ENCODE results near the gene PSME2. TPM values are rescaled to one million over a fixed set of nuclear protein-coding genes. Genes with fewer than 3 reads are reported as not detected.

The PSME2 gene
- total and polyA plus RNA-seq, 2 of the 13 experiments (the other 11 are each of a cell fraction or from before 2014, with no cell fraction given) = 332 to 716 TPM

GRCh38 chr14:24135584-24135833, 10.9 kb downstream of the PSME2 start (continued):
- TF ChIP-seq, protein P1, sequence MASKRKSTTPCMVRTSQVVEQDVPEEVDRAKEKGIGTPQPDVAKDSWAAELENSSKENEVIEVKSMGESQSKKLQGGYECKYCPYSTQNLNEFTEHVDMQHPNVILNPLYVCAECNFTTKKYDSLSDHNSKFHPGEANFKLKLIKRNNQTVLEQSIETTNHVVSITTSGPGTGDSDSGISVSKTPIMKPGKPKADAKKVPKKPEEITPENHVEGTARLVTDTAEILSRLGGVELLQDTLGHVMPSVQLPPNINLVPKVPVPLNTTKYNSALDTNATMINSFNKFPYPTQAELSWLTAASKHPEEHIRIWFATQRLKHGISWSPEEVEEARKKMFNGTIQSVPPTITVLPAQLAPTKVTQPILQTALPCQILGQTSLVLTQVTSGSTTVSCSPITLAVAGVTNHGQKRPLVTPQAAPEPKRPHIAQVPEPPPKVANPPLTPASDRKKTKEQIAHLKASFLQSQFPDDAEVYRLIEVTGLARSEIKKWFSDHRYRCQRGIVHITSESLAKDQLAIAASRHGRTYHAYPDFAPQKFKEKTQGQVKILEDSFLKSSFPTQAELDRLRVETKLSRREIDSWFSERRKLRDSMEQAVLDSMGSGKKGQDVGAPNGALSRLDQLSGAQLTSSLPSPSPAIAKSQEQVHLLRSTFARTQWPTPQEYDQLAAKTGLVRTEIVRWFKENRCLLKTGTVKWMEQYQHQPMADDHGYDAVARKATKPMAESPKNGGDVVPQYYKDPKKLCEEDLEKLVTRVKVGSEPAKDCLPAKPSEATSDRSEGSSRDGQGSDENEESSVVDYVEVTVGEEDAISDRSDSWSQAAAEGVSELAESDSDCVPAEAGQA (IDR thresholded peaks at IDR 0.05; ENCODE audit: low read depth) = no peak
- TF ChIP-seq, protein P1 (CRISPR knock-in tag; IDR thresholded peaks at IDR 0.05; ENCODE audit: borderline replicate concordance) = no peak
- TF ChIP-seq GATAD1 (CRISPR knock-in tag; IDR thresholded peaks at IDR 0.05) (no peak; the same call in 1 of the 2 replicates), ZBTB20 (CRISPR knock-in tag; IDR thresholded peaks at IDR 0.05; ENCODE audit: borderline replicate concordance, low read depth) (peak; percentile 51; the same call in 1 of the 2 replicates), E2F1 (CRISPR knock-in tag; IDR thresholded peaks at IDR 0.05) (0 out of 2 replicates have a peak, but pooled peaks have one; percentile 2), CREB1 (IDR thresholded peaks at IDR 0.05) (no peak), CREB1 (CRISPR knock-in tag; IDR thresholded peaks at IDR 0.05) (no peak), ZNF382 (CRISPR knock-in tag; IDR thresholded peaks at IDR 0.05; ENCODE audit: borderline replicate concordance) (no peak), FOXC1 (CRISPR knock-in tag; IDR thresholded peaks at IDR 0.05; ENCODE audit: borderline replicate concordance) (no peak), ARNT2 (CRISPR knock-in tag; IDR thresholded peaks at IDR 0.05; ENCODE audit: low read depth) (no peak), ZNF569 (CRISPR knock-in tag; IDR thresholded peaks at IDR 0.05; ENCODE audit: borderline replicate concordance) (peak; percentile 43; the same call in 1 of the 2 replicates), CEBPB (IDR thresholded peaks at IDR 0.05; ENCODE audit: borderline replicate concordance, low read depth, low read length) (no peak), ZBTB26 (CRISPR knock-in tag; IDR thresholded peaks at IDR 0.05; ENCODE audit: borderline replicate concordance) (no peak), SYNCRIP (IDR thresholded peaks at IDR 0.05; ENCODE audit: insufficient read depth, low read depth, low read length) (no peak), MED1 (CRISPR knock-in tag; IDR thresholded peaks at IDR 0.05) (no peak)
- TF ChIP-seq, protein P2, sequence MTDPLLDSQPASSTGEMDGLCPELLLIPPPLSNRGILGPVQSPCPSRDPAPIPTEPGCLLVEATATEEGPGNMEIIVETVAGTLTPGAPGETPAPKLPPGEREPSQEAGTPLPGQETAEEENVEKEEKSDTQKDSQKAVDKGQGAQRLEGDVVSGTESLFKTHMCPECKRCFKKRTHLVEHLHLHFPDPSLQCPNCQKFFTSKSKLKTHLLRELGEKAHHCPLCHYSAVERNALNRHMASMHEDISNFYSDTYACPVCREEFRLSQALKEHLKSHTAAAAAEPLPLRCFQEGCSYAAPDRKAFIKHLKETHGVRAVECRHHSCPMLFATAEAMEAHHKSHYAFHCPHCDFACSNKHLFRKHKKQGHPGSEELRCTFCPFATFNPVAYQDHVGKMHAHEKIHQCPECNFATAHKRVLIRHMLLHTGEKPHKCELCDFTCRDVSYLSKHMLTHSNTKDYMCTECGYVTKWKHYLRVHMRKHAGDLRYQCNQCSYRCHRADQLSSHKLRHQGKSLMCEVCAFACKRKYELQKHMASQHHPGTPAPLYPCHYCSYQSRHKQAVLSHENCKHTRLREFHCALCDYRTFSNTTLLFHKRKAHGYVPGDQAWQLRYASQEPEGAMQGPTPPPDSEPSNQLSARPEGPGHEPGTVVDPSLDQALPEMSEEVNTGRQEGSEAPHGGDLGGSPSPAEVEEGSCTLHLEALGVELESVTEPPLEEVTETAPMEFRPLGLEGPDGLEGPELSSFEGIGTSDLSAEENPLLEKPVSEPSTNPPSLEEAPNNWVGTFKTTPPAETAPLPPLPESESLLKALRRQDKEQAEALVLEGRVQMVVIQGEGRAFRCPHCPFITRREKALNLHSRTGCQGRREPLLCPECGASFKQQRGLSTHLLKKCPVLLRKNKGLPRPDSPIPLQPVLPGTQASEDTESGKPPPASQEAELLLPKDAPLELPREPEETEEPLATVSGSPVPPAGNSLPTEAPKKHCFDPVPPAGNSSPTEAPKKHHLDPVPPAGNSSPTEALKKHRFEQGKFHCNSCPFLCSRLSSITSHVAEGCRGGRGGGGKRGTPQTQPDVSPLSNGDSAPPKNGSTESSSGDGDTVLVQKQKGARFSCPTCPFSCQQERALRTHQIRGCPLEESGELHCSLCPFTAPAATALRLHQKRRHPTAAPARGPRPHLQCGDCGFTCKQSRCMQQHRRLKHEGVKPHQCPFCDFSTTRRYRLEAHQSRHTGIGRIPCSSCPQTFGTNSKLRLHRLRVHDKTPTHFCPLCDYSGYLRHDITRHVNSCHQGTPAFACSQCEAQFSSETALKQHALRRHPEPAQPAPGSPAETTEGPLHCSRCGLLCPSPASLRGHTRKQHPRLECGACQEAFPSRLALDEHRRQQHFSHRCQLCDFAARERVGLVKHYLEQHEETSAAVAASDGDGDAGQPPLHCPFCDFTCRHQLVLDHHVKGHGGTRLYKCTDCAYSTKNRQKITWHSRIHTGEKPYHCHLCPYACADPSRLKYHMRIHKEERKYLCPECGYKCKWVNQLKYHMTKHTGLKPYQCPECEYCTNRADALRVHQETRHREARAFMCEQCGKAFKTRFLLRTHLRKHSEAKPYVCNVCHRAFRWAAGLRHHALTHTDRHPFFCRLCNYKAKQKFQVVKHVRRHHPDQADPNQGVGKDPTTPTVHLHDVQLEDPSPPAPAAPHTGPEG (CRISPR knock-in tag; IDR thresholded peaks at IDR 0.05) = no peak
